OCI-M1 (cell line): ENCODE results near the gene FRMD8.
A peak's percentile ranks its signal among the peaks of the same experiment; 100 is the strongest.

ENCODE experiments used
- DNase-seq: peaks from one replicate; lab custom pipeline; 2025; lab: John Stamatoyannopoulos, UW

The FRMD8 gene

GRCh38 chr11:65376138-65376713 is 10.2 kb upstream of the FRMD8 start:
- no peak for DNase-seq

- no peak for DNase-seq
Measured at GRCh38 chr11:65377036-65377435, 9.4 kb upstream of the FRMD8 start.

GRCh38 chr11:65377777-65378176 is 8.7 kb upstream of the FRMD8 start:
- DNase-seq, result no peak

GRCh38 chr11:65378208-65378927 is 8.1 kb upstream of the FRMD8 start:
- DNase-seq, result peak; percentile 69

- DNase-seq, result no peak
Measured at GRCh38 chr11:65378928-65379638, 7.4 kb upstream of the FRMD8 start.

GRCh38 chr11:65379698-65380459 is 6.6 kb upstream of the FRMD8 start:
- no peak for DNase-seq

DNA sequence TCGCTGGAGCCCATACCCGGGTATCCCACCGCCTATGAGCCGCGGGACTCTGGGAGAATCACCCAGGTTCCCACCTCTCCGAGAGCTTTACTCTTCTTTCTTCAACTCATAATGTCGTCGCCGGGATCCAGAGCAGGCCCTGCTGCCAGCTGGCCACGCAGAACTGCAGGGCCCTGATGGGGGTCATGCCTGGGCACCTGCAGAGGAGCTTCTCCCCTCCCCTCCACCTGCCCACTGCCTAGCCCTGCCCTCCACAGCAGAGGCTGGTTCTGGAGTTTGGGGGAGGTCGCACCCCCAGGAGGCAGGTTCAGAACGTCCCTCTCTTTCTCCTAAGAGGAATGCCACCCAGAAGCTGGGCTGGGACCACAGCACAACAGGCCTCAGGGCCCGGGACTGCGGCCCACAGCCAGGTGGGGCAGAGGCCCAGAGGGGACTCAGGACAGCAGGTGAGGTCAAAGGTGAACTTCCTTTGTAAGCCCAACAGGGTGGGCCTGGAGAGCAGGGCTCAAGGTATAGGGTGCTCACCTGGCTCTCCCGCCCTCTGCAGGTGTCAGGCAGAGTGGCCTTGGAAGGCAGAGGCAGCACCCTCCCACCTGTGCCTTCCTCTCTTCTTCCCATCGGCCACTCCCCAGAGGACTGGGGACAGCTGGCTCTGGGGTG is 5.8 kb upstream of the FRMD8 start:
- DNase-seq, result no peak

GRCh38 chr11:65381716-65382032 is 4.8 kb upstream of the FRMD8 start:
- DNase-seq, result peak; percentile 81

GRCh38 chr11:65382033-65382803 is 4.2 kb upstream of the FRMD8 start, which contains the start of gene SLC25A45:
Gene SLC25A45 (minus strand): TSS chr11:65382646. CDS start chr11:65381951, 695 bp downstream.
- DNase-seq, result peak; percentile 96

DNA sequence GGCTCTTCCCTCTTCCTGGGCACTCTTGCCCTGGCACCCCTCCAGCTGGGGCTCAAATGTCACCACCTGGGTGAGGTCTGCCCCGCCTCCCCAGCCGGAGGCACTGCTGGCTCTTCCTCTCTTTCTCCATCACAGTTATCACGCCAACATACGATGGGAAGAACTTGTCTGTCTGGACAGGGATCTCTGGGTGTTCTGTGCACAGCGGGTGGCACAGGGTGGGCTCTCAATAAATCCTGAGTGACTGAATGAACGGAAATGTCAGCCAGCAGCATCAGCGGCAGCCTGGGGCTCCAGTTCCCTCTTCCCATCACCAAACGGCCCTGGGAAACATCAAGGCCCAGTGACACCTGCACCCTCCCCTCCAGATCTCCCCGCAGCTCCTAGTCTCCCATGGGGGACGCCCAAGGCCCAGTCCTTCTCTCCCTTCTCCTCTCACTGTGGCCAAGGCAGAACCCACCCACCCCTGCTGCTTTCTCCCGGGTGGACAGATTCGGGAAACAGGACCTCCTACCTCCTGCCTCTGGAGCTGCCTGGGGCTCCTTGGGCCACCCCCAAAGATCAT is 3.6 kb upstream of the FRMD8 start:
- peak; percentile 40 for DNase-seq

DNA sequence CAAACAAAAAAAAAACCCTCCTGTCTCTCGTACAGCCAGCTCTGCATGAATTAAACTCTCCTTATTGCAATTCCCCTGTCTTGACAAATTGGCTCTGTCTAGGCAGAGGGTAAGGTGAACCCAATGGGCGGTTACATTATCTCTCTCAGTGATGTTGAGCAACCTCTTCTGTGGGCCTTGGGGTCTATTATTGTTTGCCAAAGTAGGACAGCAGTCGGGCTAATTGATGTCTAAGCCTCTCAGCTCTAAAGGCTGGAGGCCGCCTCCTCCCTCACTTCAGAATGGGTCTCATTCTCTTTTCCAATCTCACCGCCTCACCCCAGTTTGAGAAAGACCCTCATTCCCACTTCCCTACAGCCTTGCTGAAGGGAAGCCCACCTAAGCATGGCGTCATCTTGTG is 2.7 kb upstream of the FRMD8 start:
- no peak for DNase-seq

GRCh38 chr11:65384301-65384889 is 2.0 kb upstream of the FRMD8 start:
- no peak for DNase-seq

- DNase-seq, result no peak
Measured at GRCh38 chr11:65388731-65389130, 2.3 kb downstream of the FRMD8 start.

DNA sequence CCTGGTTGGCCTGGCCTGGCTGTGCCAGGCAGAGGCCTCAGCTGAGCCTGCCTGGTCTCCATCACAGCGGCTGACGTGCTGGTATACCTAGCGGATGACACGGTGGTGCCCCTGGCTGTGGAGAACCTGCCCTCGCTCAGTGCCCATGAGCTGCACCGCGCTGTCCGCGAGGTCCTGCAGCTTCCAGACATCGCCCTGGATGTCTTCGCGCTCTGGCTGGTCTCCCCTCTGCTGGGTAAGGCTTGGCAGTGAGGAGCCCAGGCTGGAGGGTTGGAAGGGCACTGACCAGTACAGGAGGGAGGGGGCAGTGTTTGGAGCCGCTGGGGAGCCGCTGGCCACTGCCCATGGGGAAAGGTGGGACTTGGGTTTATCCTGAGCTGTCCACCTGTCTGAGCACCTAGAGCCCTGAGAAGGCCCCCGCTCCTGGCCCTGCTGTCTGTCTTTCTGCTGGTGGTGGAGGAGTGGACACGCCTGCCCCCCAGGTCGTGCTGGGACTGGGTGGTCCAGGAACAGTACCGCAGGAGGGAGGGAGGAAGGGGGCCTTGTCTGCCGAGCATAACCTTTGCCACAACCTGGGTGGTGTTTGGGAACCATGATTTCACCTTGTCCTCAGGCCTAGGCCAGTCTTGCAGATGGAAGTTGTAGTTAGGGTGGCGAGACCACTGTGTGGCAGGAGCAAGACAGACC is 3.0 kb downstream of the FRMD8 start:
- no peak for DNase-seq

DNA sequence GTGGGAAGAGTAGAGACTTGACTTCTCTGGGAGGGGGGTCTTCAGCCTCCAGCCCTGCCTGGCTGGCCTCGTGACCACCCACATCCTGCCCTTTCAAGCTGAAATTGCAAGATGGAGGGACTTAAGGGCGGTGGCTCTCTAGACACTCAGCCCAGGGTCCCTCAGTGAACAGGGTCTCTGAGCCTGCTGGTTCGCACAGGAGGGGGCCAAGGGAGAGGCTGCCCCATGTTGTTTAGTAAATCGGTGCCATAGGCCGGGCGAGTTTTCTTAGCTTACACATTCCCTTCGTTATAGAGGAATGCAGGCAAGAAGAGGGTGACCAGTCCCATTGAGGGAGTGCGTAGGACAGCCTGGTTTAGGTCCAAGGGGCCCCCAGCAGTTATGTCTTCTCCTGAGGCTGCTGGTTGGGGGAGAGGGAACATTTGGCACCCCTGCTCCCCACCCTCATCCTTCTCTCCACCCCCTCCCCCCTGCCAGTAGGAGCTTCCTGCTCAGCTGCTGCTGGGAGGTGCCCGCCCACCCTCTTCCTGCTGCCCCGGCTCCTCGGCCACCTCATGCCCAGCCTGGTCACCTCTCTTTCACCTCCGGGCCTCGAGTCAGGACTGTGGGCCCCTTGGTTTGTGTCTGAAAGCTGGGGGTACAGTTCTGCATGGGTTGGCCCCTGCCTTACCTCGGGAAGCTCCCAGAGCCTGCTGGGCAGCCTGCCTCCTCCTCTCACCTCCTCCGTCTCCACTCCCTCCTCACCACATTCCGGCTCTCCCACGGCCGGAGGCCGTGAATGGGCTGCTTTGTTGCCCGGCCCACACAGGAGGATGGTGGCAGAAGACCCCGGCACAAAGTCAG is 3.9 kb downstream of the FRMD8 start:
- DNase-seq, result no peak

DNA sequence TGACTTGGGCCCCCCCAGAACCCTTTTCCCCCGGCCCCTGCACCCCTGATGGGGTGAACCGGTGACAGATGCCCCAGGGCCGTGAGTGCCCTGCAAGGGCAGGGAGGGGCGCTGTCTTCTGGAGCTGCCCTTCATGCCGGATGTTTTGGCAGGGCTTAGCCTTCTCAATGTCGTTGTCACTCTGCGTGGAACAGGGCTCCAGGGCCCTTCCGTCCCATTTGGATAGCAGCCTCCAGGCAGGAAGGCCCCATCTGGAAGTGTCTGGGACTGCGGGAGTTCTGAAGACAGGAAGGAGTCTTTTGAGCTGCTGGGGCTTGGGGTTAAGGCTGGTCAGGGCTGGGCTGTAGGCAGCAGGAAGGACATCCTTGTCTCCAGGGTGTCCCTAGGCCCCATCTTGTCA is 4.6 kb downstream of the FRMD8 start:
- no peak for DNase-seq

DNA sequence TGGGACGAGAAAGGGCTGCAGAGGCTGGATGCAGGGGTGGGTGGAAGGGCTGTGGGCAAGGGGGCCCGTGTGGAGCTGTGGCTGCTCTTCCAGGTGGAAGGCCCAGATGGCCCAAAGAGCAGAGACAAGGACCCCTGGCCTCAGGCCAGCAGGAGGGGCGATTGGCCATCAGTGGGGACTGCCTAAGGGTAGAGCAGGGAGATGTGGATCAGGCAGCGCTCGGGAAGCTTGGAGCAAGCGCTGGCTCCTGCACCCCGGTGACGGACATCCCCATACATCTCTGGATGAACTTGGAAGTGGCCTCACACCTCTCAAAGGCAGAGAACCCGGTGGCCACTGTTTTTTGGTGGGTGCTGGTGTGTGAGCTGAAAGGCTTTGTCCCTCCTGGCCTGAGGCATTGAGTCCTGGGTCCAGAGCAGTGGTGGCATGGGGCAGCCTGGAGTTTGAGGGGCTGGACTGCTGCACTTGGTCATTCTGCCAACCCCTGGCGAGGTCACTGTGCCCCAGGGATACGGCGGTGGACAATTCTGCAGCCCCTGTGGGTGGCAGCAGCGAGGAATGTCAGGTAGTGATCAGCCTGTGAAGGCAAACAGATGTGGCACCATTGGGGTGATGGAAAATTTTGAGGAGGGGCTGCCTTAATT is 5.9 kb downstream of the FRMD8 start:
- no peak for DNase-seq

DNA sequence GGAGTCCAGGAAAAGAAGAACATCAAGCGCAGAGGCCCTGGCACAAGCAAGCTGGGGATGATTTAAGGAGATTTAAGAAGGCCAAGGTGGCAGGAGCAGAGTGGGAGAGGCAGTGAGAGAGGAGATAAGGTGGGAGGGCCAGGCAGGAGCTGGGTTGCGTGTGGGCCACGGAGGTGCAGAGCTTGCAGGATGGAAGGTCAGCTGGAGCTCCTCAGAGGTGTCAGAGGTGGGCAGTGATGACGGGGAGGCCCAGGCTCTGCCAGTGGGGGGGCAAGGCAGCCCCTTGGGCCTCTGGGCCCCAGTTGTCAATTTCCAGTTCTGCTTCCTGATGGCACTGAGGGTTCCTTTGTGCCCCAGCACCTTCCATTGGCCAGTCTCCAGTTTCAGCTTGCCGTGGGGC is 6.5 kb downstream of the FRMD8 start:
- no peak for DNase-seq
